B cell (primary cell): Measurements from ENCODE around the gene IFIT2. TPM values are rescaled to one million over a fixed set of nuclear protein-coding genes. Genes with fewer than 3 reads are reported as not detected.

Source experiments
- ATAC-seq: fragments of 200-7000 bp; cut with Tn5 transposase; one replicate; pipeline ENCODE4 v1.10.0; 2021; ENCODE audit warnings: low read depth, mild to moderate bottlenecking, moderate number of reproducible peaks, moderate library complexity
- CTCF ChIA-PET: fragments of 350-600 bp; sonication (Branson Sonifier 250); formaldehyde crosslinking; loops from one replicate; lab custom pipeline; 2021; ENCODE audit warnings: antibody characterized with exemption, inconsistent platforms; lab: Charles Lee
- POLR2A ChIA-PET: fragments of 350-600 bp; sonication (Branson Sonifier 250); formaldehyde crosslinking; loops from one replicate; lab custom pipeline; 2021; ENCODE audit warnings: antibody characterized with exemption; lab: Charles Lee
- DNase-seq: peaks from one replicate; pipeline ENCODE4 v3.0.0; 2013
- H2AFZ ChIP-seq: 2 replicates; pipeline ENCODE4 v1.6.1; 2012; ENCODE audit warnings: mild to moderate bottlenecking, low read depth, low read length; ENCODE audit not compliant: insufficient read depth, poor library complexity, severe bottlenecking
- H3K27ac ChIP-seq, 2 donors: 1 replicate in 1 of 2; 2 replicates in 1 of 2; pipeline ENCODE4 v1.5.1; 2012 to 2013; ENCODE audit warnings: low read length in 2 of 2, mild to moderate bottlenecking in 2 of 2, moderate library complexity in 1 of 2
- H3K27me3 ChIP-seq, 4 experiments: fragments of 200-600 bp in 1 of 4; sonication (generic) in 1 of 4; replicated peaks in 1 of 4; 1 replicate in 2 of 4; 2 replicates in 2 of 4; pipeline versions ENCODE4 v1.6.1 to v1.7.0; 2013 to 2016; ENCODE audit warnings: low read length in 3 of 4, mild to moderate bottlenecking in 2 of 4, mixed read lengths in 1 of 4, moderate library complexity in 1 of 4; ENCODE audit not compliant: insufficient read depth in 4 of 4, control insufficient read depth in 3 of 4; ENCODE audit errors: control extremely low read depth in 1 of 4
- H3K36me3 ChIP-seq, 2 experiments: replicated peaks in 1 of 2; 1 replicate in 1 of 2; 2 replicates in 1 of 2; pipeline versions ENCODE4 v1.6.1 to v1.7.1; 2013; ENCODE audit warnings: low read length in 1 of 2; ENCODE audit not compliant: insufficient read depth in 2 of 2, control insufficient read depth in 1 of 2; ENCODE audit errors: control extremely low read depth in 1 of 2, extremely low read depth in 1 of 2
- H3K4me1 ChIP-seq, 2 donors: fragments of 200-600 bp in 1 of 2; sonication (generic) in 1 of 2; 1 replicate in 1 of 2; 2 replicates in 1 of 2; pipeline versions ENCODE4 v1.5.1 to v1.6.1; 2013 to 2017; ENCODE audit warnings: low read length in 2 of 2; ENCODE audit not compliant: control insufficient read depth in 2 of 2, insufficient read depth in 2 of 2
- H3K4me2 ChIP-seq: replicated peaks from 2 replicates; pipeline ENCODE3; 2012; ENCODE audit warnings: mild to moderate bottlenecking, low read depth, low read length; ENCODE audit not compliant: poor library complexity, severe bottlenecking
- H3K4me3 ChIP-seq, 5 experiments: fragments of 200-600 bp in 1 of 5; sonication (generic) in 1 of 5; 1 replicate in 3 of 5; 2 replicates in 2 of 5; pipeline versions ENCODE4 v1.5.1 to v1.7.0; 2011 to 2016; ENCODE audit warnings: low read length in 4 of 5, mild to moderate bottlenecking in 4 of 5, low read depth in 2 of 5, control low read depth in 1 of 5, moderate library complexity in 1 of 5; ENCODE audit not compliant: insufficient read depth in 1 of 5; ENCODE audit errors: control extremely low read depth in 1 of 5, extremely low read depth in 1 of 5
- H3K79me2 ChIP-seq: fragments of 200-600 bp; sonication (generic); one replicate; pipeline ENCODE4 v1.6.0; 2016; ENCODE audit warnings: low read length; ENCODE audit not compliant: control insufficient read depth, insufficient read depth
- H3K9ac ChIP-seq: fragments of 200-600 bp; sonication (generic); 2 replicates; pipeline ENCODE4 v1.6.1; 2017; ENCODE audit warnings: mild to moderate bottlenecking, low read length, moderate library complexity
- H3K9me3 ChIP-seq, 3 donors: one replicate each; pipeline versions ENCODE4 v1.6.1 to v1.7.1; 2013; ENCODE audit warnings: low read length in 2 of 3; ENCODE audit not compliant: control insufficient read depth in 2 of 3, insufficient read depth in 1 of 3; ENCODE audit errors: control extremely low read depth in 1 of 3
- H4K20me1 ChIP-seq: 2 replicates; pipeline ENCODE4 v1.6.0; 2012; ENCODE audit warnings: mild to moderate bottlenecking, low read length; ENCODE audit not compliant: insufficient read depth, control insufficient read depth, poor library complexity, severe bottlenecking
- H3K27ac Mint-ChIP-seq: one replicate; pipeline ENCODE4 v1.8.0; 2021; ENCODE audit warnings: mixed read lengths
- H3K27me3 Mint-ChIP-seq: one replicate; pipeline ENCODE4 v1.8.0; 2021; ENCODE audit warnings: mixed read lengths
- H3K4me1 Mint-ChIP-seq: one replicate; pipeline ENCODE4 v1.8.0; 2021; ENCODE audit warnings: mixed read lengths
- H3K4me3 Mint-ChIP-seq: one replicate; pipeline ENCODE4 v1.8.0; 2021; ENCODE audit warnings: mixed read lengths
- H3K9me3 Mint-ChIP-seq: one replicate; pipeline ENCODE4 v1.8.0; 2022; ENCODE audit warnings: mixed read lengths; ENCODE audit not compliant: insufficient read depth
- CTCF ChIP-seq: fragments of 200-600 bp; IDR thresholded peaks from one replicate; pipeline ENCODE4 v1.8.0; 2022; ENCODE audit warnings: antibody characterized with exemption, mild to moderate bottlenecking
- EZH2 ChIP-seq: IDR thresholded peaks from 2 replicates; pipeline ENCODE4 v1.6.1; 2012; ENCODE audit warnings: borderline replicate concordance, low read depth, mild to moderate bottlenecking, moderate library complexity, low read length; ENCODE audit not compliant: insufficient read depth, poor library complexity, severe bottlenecking
- WGBS: methylation state at CpG from one replicate; pipeline ENCODE4 v1.1.5; 2013; ENCODE audit warnings: missing lambda C conversion rate; ENCODE audit not compliant: insufficient coverage; 5-methylcytosine and 5-hydroxymethylcytosine counted together
- intact Hi-C: fragments of 100-400 bp; cut with micrococcal nuclease; formaldehyde crosslinking; loops from one replicate; pipeline ENCODE4 v1.10.0; 2022
- polyA plus RNA-seq: library from polyadenylated mRNA; depleted of rRNA; stranded (reverse); fragments of >200 nt; gene quantifications from 2 replicates; pipeline ENCODE4 v1.2.3, GENCODE V29; 2012
- total RNA-seq, 2 donors: library from RNA; stranded (reverse); fragments of 120-200 nt in 1 of 2; gene quantifications; 1 replicate in 1 of 2; 2 replicates in 1 of 2; pipeline versions ENCODE4 v1.2.3 to v1.2.4, GENCODE V29; 2013 to 2022

IFIT2 gene
- total and polyA plus RNA-seq, 2 donors (not counting 1 experiment from before 2014, with no cell fraction given), result 3.6 to 12.4 TPM

DNA sequence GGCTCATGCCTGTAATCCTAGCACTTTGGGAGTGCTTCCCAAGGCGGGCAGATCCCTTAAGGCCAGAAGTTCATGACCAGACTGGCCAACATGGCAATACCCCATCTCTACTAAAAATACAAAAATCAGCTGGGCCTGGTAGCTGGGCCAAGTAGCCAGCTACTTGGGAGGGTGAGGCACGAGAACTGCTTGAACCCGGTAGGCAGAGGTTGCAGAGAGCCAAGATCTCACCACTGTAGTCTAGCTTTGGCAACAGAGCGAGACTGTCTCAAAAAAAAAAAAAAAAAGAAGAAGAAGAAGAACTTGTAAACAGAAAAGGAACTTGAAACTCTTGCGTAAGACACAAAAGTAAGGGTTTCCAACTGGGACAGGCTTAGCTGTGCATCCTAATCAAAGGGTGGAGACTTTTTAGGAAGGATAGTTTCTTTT lies 5.6 kb upstream of the IFIT2 start:
- TF ChIP-seq CTCF (no peak), EZH2 (no peak)
- peaks cover 2 to 12% (median 3%) of the 10 kb centered on the region in 3 donors for H3K9me3 ChIP-seq
- DNase-seq (peak; percentile 66), ATAC-seq (peak; percentile 74)
- H3K4me1 Mint-ChIP-seq, result peaks cover 32% of the 10 kb centered on the region
- H2AFZ ChIP-seq, result peak overlapping the region; percentile 47
- no peaks in the 10 kb centered on the region for H3K36me3 ChIP-seq
- H4K20me1 ChIP-seq, result no peaks in the 10 kb centered on the region
- POLR2A ChIA-PET, result interaction anchor here (0.6 kb wide), 1 partner anchor 338 kb away, joined by 4 read pairs; no protein-coding TSS in a partner anchor
- no peaks in the 10 kb centered on the region for H3K27me3 ChIP-seq
- intact Hi-C loops, result no loop called here
- no peaks in the 10 kb centered on the region for H3K9me3 Mint-ChIP-seq
- H3K79me2 ChIP-seq, result peaks cover 17% of the 10 kb centered on the region
- peaks cover 27 to 28% of the 10 kb centered on the region in 2 donors for H3K4me1 ChIP-seq
- peak overlapping the region; percentile 55 for H3K4me3 Mint-ChIP-seq
- no peaks in the 10 kb centered on the region for H3K27me3 Mint-ChIP-seq
- H3K4me2 ChIP-seq, result peak overlapping the region; percentile 63
- CTCF ChIA-PET, result interaction anchor here (1.0 to 2.8 kb wide), 2 partner anchors 9 to 72 kb away, joined by 3 to 15 read pairs; no protein-coding TSS in a partner anchor
- no peak overlapping the region for H3K9ac ChIP-seq
- WGBS, result 25% methylated on average over 4 of the region's 5 CpGs
- H3K27ac Mint-ChIP-seq, result peak overlapping the region; percentile 93
- no peak overlapping the region for H3K4me3 ChIP-seq
- peak overlapping the region; percentile 34 to 68 for H3K27ac ChIP-seq

DNA sequence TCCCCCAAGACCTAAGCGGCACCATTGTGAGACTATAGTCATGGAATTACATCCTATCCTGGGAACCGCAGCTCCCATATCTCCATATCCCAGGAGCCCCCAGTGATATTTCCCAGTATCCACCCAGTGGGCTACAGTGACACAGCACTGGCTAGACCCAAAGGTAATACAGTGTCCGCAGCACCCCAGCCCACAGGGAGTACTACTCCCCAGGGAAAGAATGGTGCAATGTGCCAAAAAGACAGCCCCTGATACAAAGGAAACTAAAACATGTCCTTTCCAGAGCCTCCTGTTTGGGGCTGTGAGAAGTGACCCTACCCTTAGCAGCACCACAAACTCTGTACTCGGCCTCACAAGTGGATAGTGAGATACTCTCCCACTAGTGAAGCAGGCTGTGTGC lies 4.5 kb upstream of the IFIT2 start:
- intact Hi-C loops, result no loop called here
- POLR2A ChIA-PET, result no interaction called here
- ATAC-seq (no peak), DNase-seq (no peak)
- Histone ChIP-seq H3K4me1 (peaks cover 29 to 32% of the 10 kb centered on the region in 2 donors), H3K27me3 (no peaks in the 10 kb centered on the region), H4K20me1 (no peaks in the 10 kb centered on the region), H3K36me3 (no peaks in the 10 kb centered on the region), H3K79me2 (peaks cover 17% of the 10 kb centered on the region), H3K9me3 (peaks cover 2 to 12% (median 3%) of the 10 kb centered on the region in 3 donors), H3K9ac (no peak overlapping the region), H3K4me3 (no peak overlapping the region), H2AFZ (no peak overlapping the region), H3K4me2 (peak overlapping the region; percentile 63), H3K27ac (peak overlapping the region in 1 of 2 donors; percentile 68)
- Mint-ChIP-seq H3K4me3 (no peak overlapping the region), H3K27me3 (no peaks in the 10 kb centered on the region), H3K4me1 (peaks cover 42% of the 10 kb centered on the region), H3K27ac (peak overlapping the region; percentile 93), H3K9me3 (no peaks in the 10 kb centered on the region)
- no peak for TF ChIP-seq CTCF
- TF ChIP-seq EZH2, result no peak
- 87% methylated on average over 3 of the region's 4 CpGs for WGBS
- CTCF ChIA-PET, result interaction anchor here (1.0 to 2.8 kb wide), 2 partner anchors 8 to 71 kb away, joined by 3 to 15 read pairs; no protein-coding TSS in a partner anchor
